Measurements from ENCODE around the gene RASSF3. TPM values are rescaled to one million over a fixed set of nuclear protein-coding genes. Genes with fewer than 3 reads are reported as not detected.

RASSF3 gene
- total RNA-seq, 4 donors from 2014 or later, result 7.3 to 18.7 (median 11.2) TPM

- 100% methylated on average over 1 of the region's 1 CpG for WGBS, 2 donors
- Histone ChIP-seq H3K27ac (no peak overlapping the region), H3K4me3 (replicated peaks in 1 of 3) (no peak overlapping the region), H3K9me3 (no peaks in the 10 kb centered on the region), H3K36me3 (no peaks in the 10 kb centered on the region), H3K27me3 (no peaks in the 10 kb centered on the region), H3K4me1 (no peaks in the 10 kb centered on the region)
- intact Hi-C loops (cut with DNase I), result no loop called here
- no peak for DNase-seq
- no peak for TF ChIP-seq POLR2A (IDR thresholded peaks at IDR 0.05)
- TF ChIP-seq, protein P1, sequence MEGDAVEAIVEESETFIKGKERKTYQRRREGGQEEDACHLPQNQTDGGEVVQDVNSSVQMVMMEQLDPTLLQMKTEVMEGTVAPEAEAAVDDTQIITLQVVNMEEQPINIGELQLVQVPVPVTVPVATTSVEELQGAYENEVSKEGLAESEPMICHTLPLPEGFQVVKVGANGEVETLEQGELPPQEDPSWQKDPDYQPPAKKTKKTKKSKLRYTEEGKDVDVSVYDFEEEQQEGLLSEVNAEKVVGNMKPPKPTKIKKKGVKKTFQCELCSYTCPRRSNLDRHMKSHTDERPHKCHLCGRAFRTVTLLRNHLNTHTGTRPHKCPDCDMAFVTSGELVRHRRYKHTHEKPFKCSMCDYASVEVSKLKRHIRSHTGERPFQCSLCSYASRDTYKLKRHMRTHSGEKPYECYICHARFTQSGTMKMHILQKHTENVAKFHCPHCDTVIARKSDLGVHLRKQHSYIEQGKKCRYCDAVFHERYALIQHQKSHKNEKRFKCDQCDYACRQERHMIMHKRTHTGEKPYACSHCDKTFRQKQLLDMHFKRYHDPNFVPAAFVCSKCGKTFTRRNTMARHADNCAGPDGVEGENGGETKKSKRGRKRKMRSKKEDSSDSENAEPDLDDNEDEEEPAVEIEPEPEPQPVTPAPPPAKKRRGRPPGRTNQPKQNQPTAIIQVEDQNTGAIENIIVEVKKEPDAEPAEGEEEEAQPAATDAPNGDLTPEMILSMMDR (IDR thresholded peaks at IDR 0.05), result no peak
Observed at GRCh38 chr12:64590183-64590582, 20.1 kb upstream of the RASSF3 start.

GRCh38 chr12:64595863-64596793, 14.2 kb upstream of the RASSF3 start:
- intact Hi-C loops (cut with DNase I), result no loop called here
- H3K9me3 ChIP-seq, result no peaks in the 10 kb centered on the region
- no peak for TF ChIP-seq POLR2A (IDR thresholded peaks at IDR 0.05)
- TF ChIP-seq, protein P1 (IDR thresholded peaks at IDR 0.05), result no peak
- no peaks in the 10 kb centered on the region for H3K36me3 ChIP-seq
- no peak overlapping the region for H3K27ac ChIP-seq
- H3K4me1 ChIP-seq, result no peaks in the 10 kb centered on the region
- no peaks in the 10 kb centered on the region for H3K27me3 ChIP-seq
- no peak overlapping the region for H3K4me3 ChIP-seq (replicated peaks in 1 of 3)
- DNase-seq, result no peak
- WGBS, 2 donors, result 89 to 90% methylated on average over 6 of the region's 6 CpGs

- Histone ChIP-seq H3K27ac (no peak overlapping the region), H3K36me3 (no peaks in the 10 kb centered on the region), H3K4me3 (replicated peaks in 1 of 3) (no peak overlapping the region), H3K27me3 (no peaks in the 10 kb centered on the region), H3K4me1 (no peaks in the 10 kb centered on the region), H3K9me3 (no peaks in the 10 kb centered on the region)
- WGBS, 2 donors, result 80 to 86% methylated on average over 4 of the region's 4 CpGs
- TF ChIP-seq, protein P1 (IDR thresholded peaks at IDR 0.05), result no peak
- TF ChIP-seq POLR2A (IDR thresholded peaks at IDR 0.05), result no peak
- intact Hi-C loops (cut with DNase I), result no loop called here
- DNase-seq, result no peak
Observed at GRCh38 chr12:64598831-64599230, 11.5 kb upstream of the RASSF3 start.

DNA sequence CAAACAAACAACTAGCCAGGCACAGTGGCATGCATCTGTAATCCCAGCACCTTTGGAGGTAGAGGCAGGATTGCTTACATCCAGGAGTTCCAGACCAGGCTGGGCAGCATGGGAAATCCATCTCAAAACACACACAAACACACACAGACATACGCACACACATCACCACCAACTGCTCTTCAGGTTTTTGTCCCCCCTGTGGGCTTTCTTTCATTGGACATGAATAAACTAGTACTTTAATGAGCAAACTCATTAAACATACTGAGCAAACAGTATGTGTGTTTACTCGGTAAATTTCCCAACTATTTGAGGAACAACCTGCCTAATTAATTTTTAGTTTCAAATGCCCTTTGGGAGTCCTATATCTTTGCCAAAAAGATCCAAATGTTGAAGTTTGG, 10.1 kb upstream of the RASSF3 start:
- TF ChIP-seq, protein P1 (IDR thresholded peaks at IDR 0.05), result no peak
- TF ChIP-seq POLR2A (IDR thresholded peaks at IDR 0.05), result no peak
- Histone ChIP-seq H3K4me3 (replicated peaks in 1 of 3) (no peak overlapping the region), H3K4me1 (no peaks in the 10 kb centered on the region), H3K36me3 (no peaks in the 10 kb centered on the region), H3K27me3 (no peaks in the 10 kb centered on the region), H3K9me3 (no peaks in the 10 kb centered on the region), H3K27ac (no peak overlapping the region)
- DNase-seq, result no peak
- 86 to 93% methylated on average over 2 of the region's 2 CpGs for WGBS, 2 donors
- intact Hi-C loops (cut with DNase I), result no loop called here

DNA sequence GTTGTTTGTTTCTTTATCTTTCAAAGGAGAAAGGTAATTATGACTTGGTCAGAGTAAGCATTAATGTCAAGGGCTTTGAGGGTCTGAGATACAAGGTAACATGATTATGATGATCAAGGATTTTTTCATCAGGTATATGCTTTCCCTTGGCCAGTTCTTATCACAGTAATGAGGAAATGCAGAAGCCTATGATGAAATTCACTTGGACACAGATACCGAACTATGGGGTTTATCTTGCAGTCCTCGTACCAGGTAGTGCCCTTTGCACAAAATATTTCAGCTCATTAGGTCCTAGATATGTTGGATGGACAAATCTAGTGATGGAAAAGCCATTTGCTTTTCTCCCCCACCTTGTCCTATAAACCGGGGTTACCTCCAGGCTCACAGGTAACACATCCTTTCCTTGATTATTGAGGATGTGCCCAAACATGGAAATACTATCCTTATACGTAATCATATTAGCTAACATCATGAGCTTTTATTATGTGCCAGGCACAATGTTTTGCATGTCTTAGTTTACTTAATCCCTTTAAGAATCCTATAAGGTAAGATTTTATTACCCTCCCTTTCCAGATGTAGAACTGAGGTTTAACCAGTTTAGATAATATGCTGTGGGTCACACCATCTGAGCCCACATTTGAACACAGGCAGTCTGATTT, 7.0 kb upstream of the RASSF3 start:
- 82 to 89% methylated on average over 4 of the region's 4 CpGs for WGBS, 2 donors
- TF ChIP-seq, protein P1 (IDR thresholded peaks at IDR 0.05), result no peak
- intact Hi-C loops (cut with DNase I), result no loop called here
- H3K27ac ChIP-seq, result no peak overlapping the region
- H3K36me3 ChIP-seq, result no peaks in the 10 kb centered on the region
- H3K4me3 ChIP-seq (replicated peaks in 1 of 3), result no peak overlapping the region
- no peaks in the 10 kb centered on the region for H3K4me1 ChIP-seq
- no peaks in the 10 kb centered on the region for H3K9me3 ChIP-seq
- no peak for DNase-seq
- no peaks in the 10 kb centered on the region for H3K27me3 ChIP-seq
